Activated CD8-positive, alpha-beta T cell treated with anti-CD3 and anti-CD28 coated beads, Interleukin-2, amount 10 ng/mL, durations not matched to agents 7 days and 5 days (primary cell): Measurements from ENCODE around the gene NQO2. TPM values are rescaled to one million over a fixed set of nuclear protein-coding genes. Genes with fewer than 3 reads are reported as not detected.
"Not testable (repeated sequence)": the region's sequence is repeated elsewhere in the genome, so short reads cannot be mapped to it uniquely, and the experiment has no call there.

Experiments used
- ATAC-seq: fragments of 150-1000 bp; cut with Tn5 transposase; one replicate; pipeline ENCODE4 v1.10.0; 2021; ENCODE audit warnings: moderate library complexity
- CTCF ChIA-PET: fragments of 350-600 bp; sonication (Branson Sonifier 250); formaldehyde crosslinking; loops from one replicate; lab custom pipeline; 2021; ENCODE audit warnings: antibody characterized with exemption; lab: Charles Lee
- POLR2A ChIA-PET: fragments of 350-600 bp; sonication (Branson Sonifier 250); formaldehyde crosslinking; loops from one replicate; lab custom pipeline; 2021; ENCODE audit warnings: antibody characterized with exemption; lab: Charles Lee
- DNase-seq: peaks from one replicate; pipeline ENCODE4 v3.0.0-alpha.2; 2020
- H3K27ac Mint-ChIP-seq: one replicate; pipeline ENCODE4 v1.8.0; 2021; ENCODE audit warnings: mild to moderate bottlenecking, mixed read lengths
- H3K27me3 Mint-ChIP-seq: one replicate; pipeline ENCODE4 v1.8.0; 2021; ENCODE audit warnings: low read depth, mixed read lengths
- H3K36me3 Mint-ChIP-seq: one replicate; pipeline ENCODE4 v1.8.0; 2021; ENCODE audit warnings: low read depth, mixed read lengths
- H3K4me1 Mint-ChIP-seq: one replicate; pipeline ENCODE4 v1.8.0; 2021; ENCODE audit warnings: low read depth, mixed read lengths
- H3K4me3 Mint-ChIP-seq: one replicate; pipeline ENCODE4 v1.8.0; 2021; ENCODE audit warnings: mild to moderate bottlenecking, mixed read lengths
- H3K9me3 Mint-ChIP-seq: one replicate; pipeline ENCODE4 v1.8.0; 2022; ENCODE audit warnings: mixed read lengths; ENCODE audit not compliant: insufficient read depth
- total RNA-seq, 2 experiments: library from RNA; stranded (reverse); gene quantifications; one replicate each; pipeline ENCODE4 v1.2.3, GENCODE V29; 2021

Gene NQO2
- total RNA-seq, 2 experiments from 2014 or later, result 21.2 to 21.4 TPM

DNA sequence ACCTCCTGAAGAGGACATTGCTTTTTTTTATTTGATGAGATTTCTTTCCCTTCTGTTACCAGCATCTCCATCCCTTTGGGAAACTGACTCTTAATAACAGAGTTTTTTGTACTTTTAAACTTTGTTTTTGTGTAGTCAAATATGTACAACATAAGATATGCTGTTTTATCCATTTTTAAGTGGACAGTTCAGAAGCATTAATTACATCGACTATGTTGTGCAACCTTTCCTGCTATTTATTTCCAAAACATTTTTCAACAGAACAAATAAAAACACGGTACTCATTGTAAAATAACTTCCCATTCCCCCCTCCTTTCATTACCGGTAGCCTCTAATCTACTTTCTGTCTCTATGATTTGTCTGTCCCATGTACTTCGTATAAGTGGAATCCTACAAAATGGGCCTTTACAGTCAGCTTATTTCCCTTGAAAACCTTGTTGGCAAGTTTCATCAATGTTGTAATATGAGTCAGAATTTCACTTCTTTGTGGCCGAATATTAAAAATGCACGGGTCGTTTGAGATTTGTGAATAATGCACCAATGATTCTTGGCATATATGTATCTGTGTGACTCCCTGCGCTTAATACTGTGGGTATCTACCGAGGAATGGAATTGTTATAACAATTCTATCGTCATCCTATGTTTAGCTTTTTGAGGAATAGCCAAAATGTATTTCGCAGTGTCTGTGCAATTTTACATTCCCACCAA, 57.5 kb downstream of the NQO2 start:
- ChIA-PET POLR2A (interaction anchor here (0.9 kb wide), 1 partner anchor 11 kb away, joined by 3 read pairs; the partner anchor contains the start of gene RIPK1), CTCF (interaction anchor here (0.9 to 3.2 kb wide), 6 partner anchors 30 to 218 kb away, joined by 3 to 13 read pairs (median 4); no protein-coding TSS in a partner anchor)
- ATAC-seq (no peak), DNase-seq (no peak)
- no peak overlapping the region for H3K4me3 Mint-ChIP-seq
- no peak overlapping the region for H3K27ac Mint-ChIP-seq
- no peaks in the 10 kb centered on the region for H3K9me3 Mint-ChIP-seq
- H3K27me3 Mint-ChIP-seq, result peaks cover 5% of the 10 kb centered on the region
- no peaks in the 10 kb centered on the region for H3K36me3 Mint-ChIP-seq
- peaks cover 54% of the 10 kb centered on the region for H3K4me1 Mint-ChIP-seq

DNA sequence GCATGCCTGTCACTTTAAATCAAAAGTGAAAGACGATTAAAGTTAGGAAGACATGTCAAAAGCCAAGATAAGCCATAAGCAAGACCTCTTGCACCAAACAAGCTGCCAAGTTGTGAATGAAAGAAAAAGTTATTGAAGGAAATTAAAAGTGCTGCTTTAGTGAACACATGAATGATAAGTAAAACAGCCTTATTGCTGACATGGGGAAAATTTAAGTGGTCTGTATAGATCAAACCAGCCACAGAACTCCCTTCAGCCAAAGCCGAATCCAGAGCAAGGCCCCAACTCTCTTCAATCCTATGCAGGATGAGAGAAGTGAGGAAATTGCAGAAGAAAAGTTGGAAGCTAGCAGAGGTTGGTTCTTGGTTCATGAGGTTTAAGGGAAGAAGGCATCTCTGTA, 59.3 kb downstream of the NQO2 start:
- no peaks in the 10 kb centered on the region for H3K36me3 Mint-ChIP-seq
- ChIA-PET POLR2A (interaction anchor here (1.0 to 1.1 kb wide), 2 partner anchors 9 to 69 kb away, joined by 4 to 5 read pairs; partner anchors contain the start of gene RIPK1), CTCF (interaction anchor here (0.9 to 2.1 kb wide), 8 partner anchors 9 to 213 kb away, joined by 3 to 12 read pairs (median 4); partner anchors contain the start of genes NQO2 and RIPK1)
- H3K27ac Mint-ChIP-seq, result peak overlapping the region; percentile 36
- no peaks in the 10 kb centered on the region for H3K9me3 Mint-ChIP-seq
- ATAC-seq, result no peak
- H3K27me3 Mint-ChIP-seq, result peaks cover 5% of the 10 kb centered on the region
- H3K4me1 Mint-ChIP-seq, result peaks cover 38% of the 10 kb centered on the region
- DNase-seq, result no peak
- no peak overlapping the region for H3K4me3 Mint-ChIP-seq

DNA sequence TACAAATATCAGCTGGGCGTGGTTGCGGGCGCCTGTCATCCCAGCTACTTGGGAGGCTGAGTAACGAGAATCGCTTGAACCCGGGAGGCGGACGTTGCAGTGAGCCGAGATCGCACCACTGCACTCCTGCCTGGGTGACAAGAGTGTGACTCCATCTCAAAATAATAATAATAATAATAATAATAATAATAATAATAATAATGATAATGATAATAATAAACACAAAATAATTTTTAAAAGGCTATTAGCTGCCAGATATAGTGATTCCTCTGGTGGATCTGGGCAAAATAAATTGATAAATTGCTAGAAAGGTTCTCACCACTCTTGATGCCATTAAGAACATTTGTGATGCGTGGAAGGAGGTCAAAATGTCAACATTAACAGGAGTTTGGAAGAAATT, 60.4 kb downstream of the NQO2 start:
- CTCF ChIA-PET, result interaction anchor here (0.9 to 2.1 kb wide), 5 partner anchors 62 to 322 kb away, joined by 3 to 12 read pairs (median 6); no protein-coding TSS in a partner anchor
- not testable (repeated sequence) for DNase-seq, H3K27me3 Mint-ChIP-seq, H3K36me3 Mint-ChIP-seq, H3K4me3 Mint-ChIP-seq, ATAC-seq, H3K27ac Mint-ChIP-seq, H3K9me3 Mint-ChIP-seq
- H3K4me1 Mint-ChIP-seq, result peaks cover 38% of the 10 kb centered on the region
- POLR2A ChIA-PET, result interaction anchor here (0.6 kb wide), 1 partner anchor 70 kb away, joined by 3 read pairs; no protein-coding TSS in a partner anchor

DNA sequence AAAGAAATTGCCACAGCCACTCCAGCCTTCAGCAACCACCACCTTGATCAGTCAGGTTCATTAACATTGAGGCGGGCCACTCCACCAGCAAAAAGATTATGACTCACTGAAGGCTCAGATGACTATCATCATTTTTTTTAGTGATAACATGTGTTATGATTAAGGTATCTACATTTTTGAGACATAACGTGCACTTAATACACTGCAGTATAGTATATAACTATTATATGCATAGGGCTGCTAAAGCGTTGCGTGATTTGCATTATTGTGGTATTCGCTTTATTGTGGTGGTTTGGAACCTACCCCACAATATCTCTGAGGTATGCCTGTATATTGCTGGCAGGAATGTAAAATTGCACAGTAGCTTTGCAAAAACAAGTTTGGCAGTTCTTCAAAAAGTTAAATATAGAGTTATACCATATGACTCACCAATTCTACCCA, 61.8 kb downstream of the NQO2 start:
- no peak overlapping the region for H3K4me3 Mint-ChIP-seq
- peaks cover 10% of the 10 kb centered on the region for H3K36me3 Mint-ChIP-seq
- CTCF ChIA-PET, result interaction anchor here (1.0 to 1.1 kb wide), 3 partner anchors 61 to 215 kb away, joined by 3 to 4 read pairs (median 3); partner anchors contain the start of gene NQO2
- POLR2A ChIA-PET, result interaction anchor here (0.7 to 1.0 kb wide), 3 partner anchors 71 to 121 kb away, joined by 3 to 4 read pairs (median 3); no protein-coding TSS in a partner anchor
- no peaks in the 10 kb centered on the region for H3K9me3 Mint-ChIP-seq
- DNase-seq (no peak), ATAC-seq (no peak)
- no peak overlapping the region for H3K27ac Mint-ChIP-seq
- H3K27me3 Mint-ChIP-seq, result peaks cover 5% of the 10 kb centered on the region
- peaks cover 44% of the 10 kb centered on the region for H3K4me1 Mint-ChIP-seq

GRCh38 chr6:3063340-3063732, 63.6 kb downstream of the NQO2 start:
- peaks cover 19% of the 10 kb centered on the region for H3K36me3 Mint-ChIP-seq
- POLR2A ChIA-PET, result interaction anchor here (0.6 to 1.3 kb wide), 18 partner anchors 10 to 298 kb away, joined by 3 to 24 read pairs (median 4); partner anchors contain the start of genes BPHL, NQO2, PSMG4 and SERPINB1

DNA sequence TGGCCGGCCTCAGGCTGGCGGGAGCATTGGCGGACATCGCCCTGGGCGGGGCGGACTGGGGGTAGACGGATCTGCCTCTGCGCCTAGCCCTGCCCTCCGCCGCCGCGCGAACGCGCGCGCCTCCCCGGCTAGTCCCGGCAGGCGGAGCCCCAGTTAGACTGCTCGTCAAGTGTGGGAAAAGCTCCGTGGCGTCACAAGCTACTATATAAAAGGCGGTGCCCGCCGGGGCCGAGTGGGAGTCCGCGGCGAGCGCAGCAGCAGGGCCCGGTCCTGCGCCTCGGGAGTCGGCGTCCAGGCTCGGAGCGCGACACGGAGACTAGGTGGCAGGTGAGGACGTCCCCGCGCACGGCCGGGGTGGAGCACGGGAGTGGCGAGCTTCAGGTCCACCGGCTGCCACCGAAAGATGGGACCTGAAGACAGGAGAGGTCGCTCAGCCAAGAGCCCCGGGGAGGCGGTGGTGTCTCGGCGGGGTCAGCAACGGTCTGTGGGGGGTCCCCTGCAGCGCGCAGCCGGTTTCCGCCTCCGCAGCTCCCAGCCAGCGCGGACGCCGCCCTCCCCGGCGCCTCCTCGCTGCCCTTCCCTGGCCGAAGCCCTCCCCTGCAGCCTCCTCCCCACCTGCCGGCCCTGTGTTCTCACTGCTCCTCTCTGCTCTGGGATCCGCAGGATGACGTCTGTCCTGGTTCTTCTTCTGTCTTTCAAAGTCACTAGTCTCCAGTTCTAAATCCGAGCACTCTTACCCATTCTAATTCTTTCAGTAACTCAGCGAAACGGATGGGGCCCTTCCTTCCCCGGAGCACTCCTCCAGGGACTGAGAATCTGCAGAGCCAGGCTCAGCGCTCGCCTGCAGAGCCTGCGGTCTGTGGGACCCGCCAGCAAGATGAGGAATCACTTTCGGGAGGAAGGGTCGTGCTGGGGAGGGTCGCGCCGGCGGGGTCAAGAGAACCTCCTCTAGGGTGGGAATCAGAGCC, 64.3 kb downstream of the NQO2 start:
- CTCF ChIA-PET, result interaction anchor here (0.7 to 1.2 kb wide), 6 partner anchors 40 to 273 kb away, joined by 3 to 19 read pairs (median 4); partner anchors contain the start of gene NQO2
- POLR2A ChIA-PET, result interaction anchor here (0.6 to 1.3 kb wide), 18 partner anchors 10 to 298 kb away, joined by 3 to 24 read pairs (median 4); partner anchors contain the start of genes BPHL, NQO2, PSMG4 and SERPINB1
- Mint-ChIP-seq H3K36me3 (peaks cover 19% of the 10 kb centered on the region), H3K4me3 (peak overlapping the region; percentile 81), H3K27me3 (no peaks in the 10 kb centered on the region), H3K4me1 (peaks cover 51% of the 10 kb centered on the region), H3K27ac (peak overlapping the region; percentile 84), H3K9me3 (no peaks in the 10 kb centered on the region)
- ATAC-seq (peak; percentile 86), DNase-seq (peak; percentile 94)

More at GRCh38 chr6:3063340-3063732, 63.6 kb downstream of the NQO2 start:
- not testable (repeated sequence) for DNase-seq, ATAC-seq, H3K9me3 Mint-ChIP-seq, H3K27me3 Mint-ChIP-seq
- peaks cover 58% of the 10 kb centered on the region for H3K4me1 Mint-ChIP-seq
- CTCF ChIA-PET, result interaction anchor here (0.7 to 1.2 kb wide), 6 partner anchors 39 to 272 kb away, joined by 3 to 19 read pairs (median 4); partner anchors contain the start of gene NQO2
- H3K27ac Mint-ChIP-seq, result peak overlapping the region; percentile 73
- H3K4me3 Mint-ChIP-seq, result peak overlapping the region; percentile 81

GRCh38 chr6:3068329-3069214, 68.9 kb downstream of the NQO2 start, which contains the start of gene RIPK1:
RIPK1 (plus strand) TSS chr6:3068494; CDS start chr6:3076824, 8,330 bp downstream.
- ATAC-seq (peak; percentile 82), DNase-seq (peak; percentile 95)
- POLR2A ChIA-PET, result interaction anchor here (0.6 to 2.8 kb wide), 13 partner anchors 9 to 300 kb away, joined by 3 to 35 read pairs (median 4); partner anchors contain the start of gene NQO2
- Mint-ChIP-seq H3K9me3 (no peaks in the 10 kb centered on the region), H3K27me3 (no peaks in the 10 kb centered on the region), H3K4me3 (peak within 1 kb of the TSS; percentile 96), H3K27ac (peak within 1 kb of the TSS; percentile 97), H3K4me1 (peaks cover 67% of the 10 kb centered on the region), H3K36me3 (peaks cover 45% of the 10 kb centered on the region)
- CTCF ChIA-PET, result interaction anchor here (0.9 to 1.7 kb wide), 10 partner anchors 9 to 116 kb away, joined by 3 to 10 read pairs (median 4); partner anchors contain the start of gene BPHL

Other genes starting within 250 kb of the NQO2 start
- under 1 TPM; 0.13 to 0.26 TPM for gene MYLK4, start 249.0 kb upstream of the NQO2 start, total RNA-seq
- gene WRNIP1, start 234.5 kb upstream of the NQO2 start, total RNA-seq, result 10 to 100 TPM; 48.2 to 49.6 TPM
- gene SERPINB1, start 158.0 kb upstream of the NQO2 start, total RNA-seq, result 10 to 100 TPM; 55.1 to 57.1 TPM
- gene SERPINB9, start 96.6 kb upstream of the NQO2 start, total RNA-seq, result 10 to 100 TPM; 36.9 to 38.1 TPM
- 10 to 100 TPM; 51.0 to 52.8 TPM for gene SERPINB6, start 28.3 kb upstream of the NQO2 start, total RNA-seq
- gene RIPK1, start 68.6 kb downstream of the NQO2 start, total RNA-seq, result 10 to 100 TPM; 28.0 to 28.1 TPM
- gene BPHL, start 118.8 kb downstream of the NQO2 start, total RNA-seq, result 1 to 10 TPM; 5.5 to 8.0 TPM
- 1 to 10 TPM; 2.7 to 3.5 TPM for gene TUBB2A, start 157.7 kb downstream of the NQO2 start, total RNA-seq
- gene TUBB2B, start 227.8 kb downstream of the NQO2 start, total RNA-seq, result not detected